Measurements from ENCODE around the gene HOXA4.

The HOXA4 gene

GRCh38 chr7:27095050-27095896 is 35.3 kb downstream of the HOXA4 start:
- DNase-seq (ENCODE audit: low read depth in 4 of 4, low spot score in 1 of 4): no peak

- DNase-seq (ENCODE audit: low read depth in 4 of 4, low spot score in 1 of 4): no peak
These were observed 36.1 kb downstream of the HOXA4 start for GRCh38 chr7:27094304-27095049.

DNA sequence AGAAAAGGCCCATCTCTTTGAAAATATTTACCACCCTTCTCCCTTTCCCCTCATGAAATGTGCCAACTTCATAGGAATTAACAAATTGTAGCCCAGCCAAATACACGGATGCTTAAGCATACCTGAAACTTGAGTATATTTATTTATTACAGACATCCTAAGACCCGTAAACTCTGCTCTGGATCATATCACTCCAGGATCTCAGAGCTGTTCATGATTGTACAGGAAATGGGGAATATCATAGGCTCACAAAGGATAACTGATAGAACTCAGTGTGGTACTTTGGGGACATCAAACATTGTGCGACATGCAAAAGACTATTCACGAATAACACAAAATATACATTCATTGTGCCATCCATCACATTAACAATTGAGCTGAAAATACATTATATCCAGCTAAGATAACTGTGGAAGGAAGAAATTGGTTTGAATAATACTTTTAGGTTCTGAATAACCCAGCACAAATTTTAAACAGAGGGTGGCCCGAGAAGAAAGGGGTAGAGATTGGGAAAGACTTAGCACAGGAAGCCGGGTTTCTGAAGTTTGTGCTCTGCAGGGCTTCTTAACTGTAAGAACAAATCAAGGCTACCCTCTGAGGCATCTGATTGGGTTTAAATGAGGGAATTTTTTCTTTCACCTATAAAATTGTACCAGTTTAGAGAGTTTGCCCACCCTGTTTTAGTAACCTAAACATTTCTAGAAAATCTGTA is 37.2 kb downstream of the HOXA4 start:
- no peak for DNase-seq (ENCODE audit: low read depth in 4 of 4, low spot score in 1 of 4)

DNA sequence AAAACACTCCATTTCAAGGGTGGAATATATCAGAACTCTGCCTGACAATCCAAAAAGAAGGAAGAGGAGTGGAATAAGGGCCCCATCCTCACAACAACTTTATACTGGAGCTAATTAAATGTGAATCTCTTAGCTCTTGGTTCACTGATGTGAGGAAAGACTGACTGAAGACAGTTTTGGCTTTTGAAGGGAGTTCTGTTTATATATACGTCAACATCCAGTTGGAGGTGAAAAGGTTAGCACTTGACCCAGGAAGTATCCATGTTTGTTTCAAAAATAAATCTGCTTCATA is 37.8 kb downstream of the HOXA4 start:
- DNase-seq (ENCODE audit: low read depth in 4 of 4, low spot score in 1 of 4): no peak

DNA sequence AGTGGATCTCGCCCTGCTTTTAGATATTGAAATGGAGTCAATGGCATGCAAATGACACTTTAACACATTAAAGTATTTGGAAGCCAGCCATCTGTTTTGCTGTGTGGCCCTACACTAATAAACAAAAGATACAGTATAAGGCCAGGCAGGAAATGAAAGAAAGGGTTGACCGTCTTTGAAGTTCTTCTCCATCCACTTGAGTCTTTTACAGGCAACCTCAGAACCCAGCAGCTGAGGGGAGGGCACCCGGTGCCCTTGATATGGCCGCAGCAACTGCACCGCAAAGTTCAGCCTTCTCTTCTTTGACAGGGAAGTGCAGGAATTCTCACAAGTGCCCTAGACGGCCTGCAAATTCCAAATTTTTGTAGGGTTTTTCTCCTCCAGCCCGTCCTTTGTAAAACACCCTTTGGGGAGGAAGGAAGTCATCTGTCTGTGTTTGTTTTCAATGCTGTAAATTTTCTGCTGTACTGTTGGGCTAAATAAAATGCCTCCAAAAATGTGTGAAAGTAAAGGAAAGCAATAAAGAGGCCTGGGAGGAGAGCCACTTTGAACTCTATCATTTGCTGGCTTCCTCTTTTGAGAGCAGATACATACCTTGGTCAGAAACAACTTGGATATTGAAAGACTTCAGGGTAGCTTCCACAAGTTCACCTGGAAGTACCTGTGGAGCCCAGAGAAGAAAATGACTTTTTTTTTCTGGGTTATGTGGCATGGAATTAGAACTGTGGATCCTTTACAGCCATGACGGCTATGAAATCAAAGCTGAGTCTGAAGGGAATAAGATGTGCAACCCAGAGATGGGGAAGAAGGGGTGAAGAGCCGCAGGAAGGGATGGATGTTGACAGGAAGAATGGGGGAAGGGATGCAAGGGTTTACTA is 38.4 kb downstream of the HOXA4 start:
- no peak for DNase-seq (ENCODE audit: low read depth in 4 of 4, low spot score in 1 of 4)

DNA sequence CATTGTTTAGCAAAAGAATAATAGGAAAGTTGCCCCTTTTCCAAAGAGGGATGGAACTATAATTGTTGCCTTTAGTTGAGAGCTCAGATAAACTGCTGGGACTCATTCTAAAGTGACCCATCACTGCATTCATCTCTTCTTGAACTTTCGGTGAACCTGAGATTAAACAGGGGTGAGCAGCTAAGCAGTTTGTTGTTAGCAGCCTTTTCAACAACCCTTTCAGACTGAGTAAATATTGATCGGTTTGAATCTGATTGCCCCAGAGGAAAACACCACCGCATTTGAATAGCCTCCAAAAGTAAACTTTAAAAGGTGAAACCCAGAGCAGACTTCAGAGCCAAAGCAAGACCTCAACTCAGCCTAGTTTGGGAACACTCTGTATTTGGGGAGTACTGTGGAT is 39.5 kb downstream of the HOXA4 start:
- DNase-seq (ENCODE audit: low read depth in 4 of 4, low spot score in 1 of 4): no peak

DNA sequence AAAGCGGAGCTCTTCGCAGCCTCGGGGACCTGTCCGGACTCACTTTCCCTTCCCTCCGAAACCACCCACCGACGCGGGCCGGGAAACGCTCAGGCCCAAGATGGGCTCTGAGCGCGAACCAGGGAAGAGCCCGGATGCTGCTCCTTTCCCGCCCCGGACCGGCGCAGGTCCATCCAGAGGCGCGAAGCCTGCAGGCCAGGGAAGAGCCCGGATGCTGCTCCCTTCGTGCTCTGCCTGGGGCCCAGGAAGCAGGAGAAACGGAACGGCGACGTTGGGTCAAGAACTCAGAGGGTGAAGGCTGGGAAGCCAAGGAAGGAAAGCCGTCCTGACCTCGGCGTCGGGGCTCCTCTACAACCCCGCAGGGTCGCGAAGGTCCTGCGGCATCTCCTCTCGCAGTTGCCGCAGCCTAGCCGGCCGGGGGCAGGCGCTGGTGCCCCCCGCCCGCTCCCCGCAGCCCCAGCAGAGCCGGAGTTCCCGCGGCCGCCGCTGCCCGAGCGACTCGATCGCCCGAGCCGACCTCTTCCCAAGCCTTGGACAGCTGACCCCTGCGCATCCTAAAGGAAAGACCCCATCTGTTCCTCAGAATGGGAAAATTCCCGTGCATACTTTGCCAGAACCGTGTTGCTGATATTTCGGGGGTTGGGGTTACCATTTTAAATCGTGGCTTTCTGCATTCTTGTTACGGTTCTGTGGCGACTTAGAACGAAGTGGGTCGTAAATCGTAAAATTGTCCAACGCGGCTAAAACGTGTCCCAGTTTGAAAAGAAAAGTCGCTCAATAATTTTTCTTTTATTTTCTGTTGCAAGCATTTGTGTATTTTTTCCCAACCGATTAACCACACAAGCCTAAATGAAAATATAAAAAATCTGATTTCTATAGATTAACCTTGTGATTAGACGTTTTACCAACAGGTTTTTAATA is 42.3 kb downstream of the HOXA4 start:
- DNase-seq (ENCODE audit: low read depth in 4 of 4, low spot score in 1 of 4): no peak

DNA sequence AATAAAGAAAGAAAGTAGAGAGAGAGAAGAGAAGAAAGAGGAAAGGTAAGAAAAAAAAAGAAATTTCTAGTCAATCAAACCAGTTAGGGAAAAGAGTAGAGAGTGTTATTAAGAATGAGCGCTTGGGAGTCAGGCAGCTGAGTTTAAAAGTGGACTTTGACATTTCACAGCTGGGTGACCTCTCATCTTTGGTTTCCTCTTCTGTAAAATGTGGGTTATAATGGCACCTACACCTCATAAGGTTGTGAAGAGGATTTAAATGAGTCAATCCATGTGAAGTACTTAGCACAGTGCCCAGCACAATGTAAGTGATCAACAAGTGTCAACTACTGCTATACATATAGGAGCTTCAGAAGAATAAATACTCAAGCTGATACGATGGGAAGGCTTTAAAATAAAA is 46.9 kb downstream of the HOXA4 start:
- DNase-seq (ENCODE audit: low read depth in 4 of 4, low spot score in 1 of 4): no peak

DNA sequence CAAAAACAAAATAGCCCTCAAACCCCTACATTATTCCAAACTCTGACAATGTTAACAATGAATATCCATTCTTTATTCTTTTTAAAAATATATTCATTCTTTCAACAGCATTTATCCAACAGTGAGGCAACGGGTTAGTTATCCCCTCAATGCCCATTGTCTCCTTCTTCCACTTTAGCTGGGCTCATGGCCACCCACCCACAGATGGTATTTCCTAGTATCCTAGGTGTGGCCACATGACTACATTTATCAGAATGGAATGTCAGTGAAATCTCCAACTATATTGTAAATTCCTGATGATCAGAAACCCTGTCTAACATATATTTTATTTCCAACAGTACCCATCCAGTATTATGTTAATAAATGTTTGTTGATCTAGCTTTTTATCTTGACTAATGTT is 48.4 kb downstream of the HOXA4 start:
- DNase-seq (ENCODE audit: low read depth in 4 of 4, low spot score in 1 of 4): no peak

DNA sequence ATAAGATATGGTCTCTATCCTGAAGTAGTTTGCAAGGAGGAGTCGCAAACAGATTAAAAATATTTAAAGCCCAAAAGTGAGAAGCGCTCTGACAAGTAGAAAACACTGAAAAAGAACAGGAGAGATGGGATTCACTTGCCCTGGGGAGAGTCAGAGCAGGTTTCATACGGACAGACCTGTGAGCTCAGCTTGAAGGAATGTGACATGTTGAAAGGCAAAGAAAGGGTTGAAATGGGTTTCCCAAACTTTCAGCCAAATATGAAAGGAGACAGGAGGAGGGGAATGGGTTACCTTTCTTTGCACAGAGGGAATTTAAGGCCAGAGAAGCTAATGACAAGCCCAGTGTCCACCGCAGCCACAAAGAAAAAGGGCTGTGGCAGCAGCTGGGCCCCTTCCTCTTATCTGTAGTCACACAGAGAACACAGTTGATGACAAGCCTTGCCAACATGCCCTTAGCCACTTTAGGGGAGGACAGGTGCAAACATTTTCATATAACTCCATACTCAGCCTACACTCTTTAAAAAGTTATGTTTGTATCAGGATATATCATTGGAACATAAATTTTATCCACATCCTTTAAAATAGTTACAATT is 49.6 kb downstream of the HOXA4 start:
- DNase-seq (ENCODE audit: low read depth in 4 of 4, low spot score in 1 of 4): no peak

DNA sequence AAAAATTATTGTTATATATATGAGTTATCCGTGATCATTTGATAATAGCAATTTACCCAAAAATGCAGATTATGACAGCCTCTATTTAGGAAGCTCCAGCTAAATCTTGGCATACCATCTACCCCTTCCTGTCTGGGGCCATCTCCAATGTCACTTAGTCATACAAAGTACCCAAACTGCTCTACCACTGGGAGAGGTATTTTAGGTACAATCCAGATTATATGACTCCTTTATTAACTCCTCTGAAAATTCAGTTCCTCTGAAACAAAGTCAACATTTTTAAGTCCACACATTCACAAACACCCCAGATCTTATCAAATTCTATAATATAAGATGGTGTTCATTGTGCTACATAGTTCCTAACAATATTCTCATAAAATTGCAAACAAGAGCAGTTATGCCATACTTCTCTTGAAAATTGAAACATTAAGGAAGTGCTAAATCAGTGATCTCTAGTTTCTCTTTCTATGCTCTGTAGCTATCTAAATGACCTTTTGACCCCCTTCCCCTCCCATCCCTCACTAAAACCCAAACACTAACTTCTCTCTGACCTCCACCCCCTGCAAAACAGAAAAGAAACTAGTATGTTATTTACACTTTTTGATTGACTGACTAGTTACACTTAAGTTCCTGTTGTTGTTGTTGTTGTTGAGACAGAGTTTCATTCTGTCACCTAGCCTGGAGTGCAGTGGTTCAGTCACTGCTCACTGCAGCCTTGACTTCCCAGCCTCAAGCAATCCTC is 51.2 kb downstream of the HOXA4 start:
- no peak for DNase-seq (ENCODE audit: low read depth in 4 of 4, low spot score in 1 of 4)

DNA sequence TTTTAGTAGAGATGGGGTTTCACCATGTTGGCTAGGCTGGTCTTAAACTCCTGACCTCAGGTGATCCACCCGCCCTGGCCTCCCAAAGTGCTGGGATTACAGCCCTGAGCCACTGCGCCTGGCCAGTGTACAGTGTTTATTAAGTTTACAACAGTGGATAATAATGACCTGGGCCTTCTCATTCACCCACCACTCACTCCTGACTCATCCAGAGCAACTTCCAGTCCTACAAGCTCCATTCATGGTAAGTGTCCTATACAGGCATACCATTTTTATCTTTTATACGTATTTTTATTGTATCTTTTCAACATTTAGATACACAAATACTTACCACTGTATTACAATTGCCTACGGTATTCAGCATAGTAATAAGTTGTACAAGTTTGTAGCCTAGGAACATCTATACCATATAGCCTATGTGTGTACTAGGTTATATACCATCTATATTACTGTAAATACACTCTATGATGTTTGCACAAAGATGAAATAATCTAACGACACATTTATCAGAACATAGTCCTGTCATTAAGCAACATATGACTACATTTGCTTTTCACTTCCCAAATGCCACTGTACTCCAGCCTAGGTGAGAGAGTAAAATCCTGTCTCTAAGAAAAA is 51.8 kb downstream of the HOXA4 start:
- DNase-seq (ENCODE audit: low read depth in 4 of 4, low spot score in 1 of 4): no peak

Measured in stimulated activated CD4-positive, alpha-beta T cell treated with anti-CD3 and anti-CD28 coated beads, Interleukin-1b, Interleukin-23, amount 100 ng/mL, for 24 hours (primary cell).